Progenitor cell of endocrine pancreas (in vitro differentiated cells): ENCODE data around the gene KRT36. TPM values are rescaled to one million over a fixed set of nuclear protein-coding genes. Genes with fewer than 3 reads are reported as not detected.

ENCODE experiments used
- DNase-seq: peaks from one replicate; pipeline ENCODE4 v3.0.0; 2021; ENCODE audit warnings: low spot score; ENCODE audit not compliant: unreplicated experiment
- H3K27ac Mint-ChIP-seq: 2 replicates; pipeline ENCODE4 v1.8.0; 2021; ENCODE audit warnings: mild to moderate bottlenecking, moderate library complexity, mixed read lengths
- H3K27me3 Mint-ChIP-seq: 2 replicates; pipeline ENCODE4 v1.8.0; 2021; ENCODE audit warnings: mixed read lengths
- H3K36me3 Mint-ChIP-seq: 2 replicates; pipeline ENCODE4 v1.8.0; 2022; ENCODE audit warnings: mixed read lengths; ENCODE audit not compliant: insufficient read depth
- H3K4me1 Mint-ChIP-seq: 2 replicates; pipeline ENCODE4 v1.8.0; 2021; ENCODE audit warnings: low read depth, mixed read lengths
- H3K4me3 Mint-ChIP-seq: 2 replicates; pipeline ENCODE4 v1.8.0; 2021; ENCODE audit warnings: low read depth, mild to moderate bottlenecking, moderate library complexity, mixed read lengths
- H3K9me3 Mint-ChIP-seq: 2 replicates; pipeline ENCODE4 v1.8.0; 2021; ENCODE audit warnings: low read depth, mixed read lengths
- CTCF ChIP-seq: fragments of 200-600 bp; sonication (generic); IDR thresholded peaks from one replicate; pipeline ENCODE4 v1.5.0; 2021; ENCODE audit warnings: antibody characterized with exemption, mild to moderate bottlenecking; ENCODE audit not compliant: unreplicated experiment
- total RNA-seq: library from RNA; stranded (reverse); gene quantifications from 2 replicates; pipeline ENCODE4 v1.2.1, GENCODE V29; 2021

Gene KRT36
- total RNA-seq, 1 donor from 2014 or later, result not detected

GRCh38 chr17:41521574-41522261, 32.0 kb upstream of the KRT36 start:
- Mint-ChIP-seq H3K36me3 (peaks cover 23% of the 10 kb centered on the region), H3K4me3 (no peak overlapping the region), H3K27me3 (no peaks in the 10 kb centered on the region), H3K27ac (peak overlapping the region; percentile 93), H3K9me3 (no peaks in the 10 kb centered on the region), H3K4me1 (peaks cover 47% of the 10 kb centered on the region)
- no peak for TF ChIP-seq CTCF
- DNase-seq, result peak; percentile 55

GRCh38 chr17:41520821-41521521, 31.3 kb upstream of the KRT36 start:
- Mint-ChIP-seq H3K27ac (peak overlapping the region; percentile 65), H3K9me3 (no peaks in the 10 kb centered on the region), H3K4me1 (peaks cover 43% of the 10 kb centered on the region), H3K4me3 (no peak overlapping the region), H3K27me3 (no peaks in the 10 kb centered on the region), H3K36me3 (peaks cover 23% of the 10 kb centered on the region)
- no peak for TF ChIP-seq CTCF
- no peak for DNase-seq

GRCh38 chr17:41519501-41520224, 30.0 kb upstream of the KRT36 start:
- no peak for TF ChIP-seq CTCF
- DNase-seq, result no peak
- Mint-ChIP-seq H3K9me3 (no peaks in the 10 kb centered on the region), H3K27ac (peak overlapping the region; percentile 77), H3K27me3 (no peaks in the 10 kb centered on the region), H3K4me3 (no peak overlapping the region), H3K36me3 (peaks cover 14% of the 10 kb centered on the region), H3K4me1 (peaks cover 34% of the 10 kb centered on the region)

GRCh38 chr17:41518789-41519449, 29.2 kb upstream of the KRT36 start, which contains the start of gene KRT15:
Gene KRT15, minus strand, starts transcription at chr17:41518890. Its CDS starts 63 bp downstream, at chr17:41518827.
- Mint-ChIP-seq H3K9me3 (no peaks in the 10 kb centered on the region), H3K27me3 (no peaks in the 10 kb centered on the region), H3K4me3 (no peak within 1 kb of the TSS), H3K4me1 (peaks cover 33% of the 10 kb centered on the region), H3K36me3 (peaks cover 10% of the 10 kb centered on the region), H3K27ac (peak within 1 kb of the TSS; percentile 77)
- DNase-seq, result no peak
- TF ChIP-seq CTCF, result no peak

- Mint-ChIP-seq H3K9me3 (no peaks in the 10 kb centered on the region), H3K27ac (no peak overlapping the region)
These were observed 28.3 kb upstream of the KRT36 start for GRCh38 chr17:41518031-41518430.

More at GRCh38 chr17:41518031-41518430, 28.3 kb upstream of the KRT36 start:
- no peak for TF ChIP-seq CTCF
- peaks cover 25% of the 10 kb centered on the region for H3K4me1 Mint-ChIP-seq
- no peak for DNase-seq
- H3K4me3 Mint-ChIP-seq, result no peak overlapping the region
- no peaks in the 10 kb centered on the region for H3K27me3 Mint-ChIP-seq
- H3K36me3 Mint-ChIP-seq, result peaks cover 1% of the 10 kb centered on the region
